ENCODE results near the gene SYCP2L.
"Not testable (repeated sequence)": the region's sequence is repeated elsewhere in the genome, so short reads cannot be mapped to it uniquely, and the experiment has no call there.

- not testable (repeated sequence) for TF ChIP-seq MYBL2 (IDR thresholded peaks at IDR 0.05; ENCODE audit: low read depth); MYBL2 (CRISPR knock-in tag; IDR thresholded peaks at IDR 0.05; ENCODE audit: borderline replicate concordance); EP300 (IDR thresholded peaks at IDR 0.05; ENCODE audit: low read length); RBM39 (optimal IDR thresholded peaks at IDR 0.05; ENCODE audit: low read depth, low read length); ARID3A (IDR thresholded peaks at IDR 0.05; ENCODE audit: borderline replicate concordance, low read depth, low read length); POLR2AphosphoS5 (IDR thresholded peaks at IDR 0.05; ENCODE audit: control insufficient read depth, insufficient read depth, low read depth, low read length); ZNF561 (CRISPR knock-in tag; conservative IDR thresholded peaks at IDR 0.05); E2F4 (CRISPR knock-in tag; IDR thresholded peaks at IDR 0.05; ENCODE audit: low read depth); PRPF4 (IDR thresholded peaks at IDR 0.05; ENCODE audit: insufficient read depth, low read depth, low read length, poor library complexity, severe bottlenecking); CTCF (IDR thresholded peaks at IDR 0.05 in 2 of 3, conservative IDR thresholded peaks at IDR 0.05 in 1 of 3; ENCODE audit: insufficient read depth in 2 of 3, low read depth in 1 of 3, low read length in 3 of 3)
These were observed 524 bp upstream of the SYCP2L start for GRCh38 chr6:10886365-10886690.
